ENCODE results near the gene SRSF7. TPM values are rescaled to one million over a fixed set of nuclear protein-coding genes. Genes with fewer than 3 reads are reported as not detected.

Gene SRSF7
- total and polyA plus RNA-seq, 10 donors: 94.9 to 214 (median 151) TPM

DNA sequence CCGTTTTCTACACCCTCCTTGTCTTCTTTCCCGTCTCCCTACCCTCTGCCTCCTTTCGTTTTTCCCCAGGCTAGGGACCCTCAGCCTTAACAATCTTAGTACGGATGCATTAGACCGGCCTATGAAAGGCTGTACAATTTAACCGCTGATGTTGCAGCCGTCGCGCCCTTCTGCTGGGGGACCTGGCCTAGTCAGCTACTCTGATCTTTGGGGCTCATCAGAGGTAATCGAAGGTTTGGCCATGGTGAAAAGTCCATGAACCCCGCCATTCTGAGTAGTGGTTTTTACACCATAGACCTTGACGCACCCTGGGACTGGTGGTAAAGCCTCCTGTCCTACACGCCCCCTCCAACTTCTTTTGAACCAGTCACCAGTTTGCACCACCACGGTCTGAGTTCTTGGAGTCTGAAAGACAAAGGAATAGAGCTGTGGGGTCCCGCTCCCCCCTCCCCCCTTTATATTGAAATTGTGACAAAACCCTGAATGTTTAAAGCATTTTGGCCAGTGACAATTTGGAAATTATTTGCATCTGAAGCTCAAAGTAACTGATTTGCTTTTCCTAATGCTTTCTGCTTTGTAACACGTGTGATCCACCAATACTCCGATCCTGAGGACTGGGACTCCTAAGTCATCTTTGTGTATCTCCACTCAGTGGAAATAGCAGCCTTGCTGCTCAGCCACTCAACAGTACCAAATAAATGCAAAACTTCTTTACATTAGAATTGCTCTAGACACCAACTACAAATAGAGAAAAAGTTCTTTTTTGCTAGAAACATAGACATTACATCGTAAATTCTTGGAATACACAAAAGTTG lies 642 bp upstream of the SRSF7 start:
- peak overlapping the region; percentile 10 to 94 (median 83) for H3K4me3 ChIP-seq
- no peaks in the 10 kb centered on the region for H3K27me3 ChIP-seq (replicated peaks in 1 of 7)
- H3K27ac ChIP-seq: peak overlapping the region; percentile 97 to 100 (median 99)
- H3K36me3 ChIP-seq: peaks cover 10 to 31% (median 24%) of the 10 kb centered on the region in 6 donors
- DNase-seq: no peak
- H3K9me3 ChIP-seq: no peaks in the 10 kb centered on the region
- H3K4me1 ChIP-seq: peaks cover 29 to 63% (median 53%) of the 10 kb centered on the region in 6 donors
- TF ChIP-seq POLR2A (IDR thresholded peaks at IDR 0.05) (no peak), POLR2AphosphoS5 (IDR thresholded peaks at IDR 0.05) (no peak)
- TF ChIP-seq, protein P1, sequence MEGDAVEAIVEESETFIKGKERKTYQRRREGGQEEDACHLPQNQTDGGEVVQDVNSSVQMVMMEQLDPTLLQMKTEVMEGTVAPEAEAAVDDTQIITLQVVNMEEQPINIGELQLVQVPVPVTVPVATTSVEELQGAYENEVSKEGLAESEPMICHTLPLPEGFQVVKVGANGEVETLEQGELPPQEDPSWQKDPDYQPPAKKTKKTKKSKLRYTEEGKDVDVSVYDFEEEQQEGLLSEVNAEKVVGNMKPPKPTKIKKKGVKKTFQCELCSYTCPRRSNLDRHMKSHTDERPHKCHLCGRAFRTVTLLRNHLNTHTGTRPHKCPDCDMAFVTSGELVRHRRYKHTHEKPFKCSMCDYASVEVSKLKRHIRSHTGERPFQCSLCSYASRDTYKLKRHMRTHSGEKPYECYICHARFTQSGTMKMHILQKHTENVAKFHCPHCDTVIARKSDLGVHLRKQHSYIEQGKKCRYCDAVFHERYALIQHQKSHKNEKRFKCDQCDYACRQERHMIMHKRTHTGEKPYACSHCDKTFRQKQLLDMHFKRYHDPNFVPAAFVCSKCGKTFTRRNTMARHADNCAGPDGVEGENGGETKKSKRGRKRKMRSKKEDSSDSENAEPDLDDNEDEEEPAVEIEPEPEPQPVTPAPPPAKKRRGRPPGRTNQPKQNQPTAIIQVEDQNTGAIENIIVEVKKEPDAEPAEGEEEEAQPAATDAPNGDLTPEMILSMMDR (IDR thresholded peaks at IDR 0.05 in 8 of 11, conservative IDR thresholded peaks at IDR 0.05 in 3 of 11): no peak
- WGBS, 5 donors: 30 to 38% (median 33%) methylated on average over 18 of the region's 18 CpGs
- intact Hi-C loops (cut with DNase I; ENCODE audit: low total_unique reads): no loop called here

DNA sequence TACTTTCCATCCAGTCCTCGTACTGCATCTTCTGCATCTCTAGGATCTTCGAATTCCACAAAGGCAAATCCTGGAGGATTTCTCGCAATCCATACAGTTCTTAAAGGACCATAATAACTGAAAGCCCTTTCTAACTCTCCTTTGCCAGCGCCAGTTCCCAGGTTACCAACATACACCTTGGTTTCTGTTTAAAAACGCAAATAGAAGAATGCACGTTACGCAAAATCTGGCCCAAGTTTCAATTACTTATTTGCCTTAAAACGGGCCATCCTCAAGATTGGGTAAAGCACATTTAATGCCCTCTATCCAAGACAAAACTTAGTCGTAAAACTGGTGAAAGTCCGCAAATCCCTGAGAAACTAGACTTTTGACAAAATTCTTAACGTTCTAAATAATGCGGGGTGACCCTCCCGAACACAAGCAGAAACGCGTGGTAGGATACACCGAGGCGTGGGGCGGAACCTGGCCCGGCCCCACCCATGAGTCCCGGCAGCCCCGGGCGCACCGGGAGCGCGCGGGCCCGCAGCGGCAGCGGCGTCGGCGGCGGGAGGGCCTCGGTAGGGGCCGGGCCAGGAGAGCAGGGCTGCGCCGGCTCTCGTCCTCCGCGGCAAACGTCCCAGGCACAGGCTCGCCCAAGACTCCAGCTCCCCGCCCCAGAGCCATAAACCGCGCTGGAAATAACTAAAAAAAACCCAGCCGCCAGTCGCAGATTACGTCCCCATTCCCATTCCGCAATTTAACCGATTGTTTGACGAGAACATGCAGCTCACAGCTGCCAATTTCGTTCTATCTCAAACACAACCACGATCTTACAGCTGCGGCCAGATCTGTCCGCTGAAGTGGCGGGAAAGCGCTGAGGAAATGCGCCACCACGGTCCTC lies 910 bp downstream of the SRSF7 start:
- intact Hi-C loops (cut with DNase I; ENCODE audit: low total_unique reads): no loop called here
- TF ChIP-seq POLR2AphosphoS5 (IDR thresholded peaks at IDR 0.05) (peak in 2 of 3 donors; percentile 50 to 67), POLR2A (IDR thresholded peaks at IDR 0.05) (peak in 2 of 3 donors; percentile 45 to 72)
- TF ChIP-seq, protein P1 (IDR thresholded peaks at IDR 0.05 in 8 of 11, conservative IDR thresholded peaks at IDR 0.05 in 3 of 11): no peak
- Histone ChIP-seq H3K36me3 (peaks cover 10 to 46% (median 40%) of the 10 kb centered on the region in 6 donors), H3K27me3 (replicated peaks in 1 of 7) (no peaks in the 10 kb centered on the region), H3K9me3 (no peaks in the 10 kb centered on the region), H3K27ac (peak overlapping the region; percentile 97 to 100 (median 99)), H3K4me1 (peaks cover 35 to 79% (median 69%) of the 10 kb centered on the region in 6 donors), H3K4me3 (peak overlapping the region; percentile 68 to 94 (median 88))
- 0 to 1% (median 1%) methylated on average over 40 to 59 of the region's 59 CpGs for WGBS, 5 donors
- peak; percentile 92 for DNase-seq

DNA sequence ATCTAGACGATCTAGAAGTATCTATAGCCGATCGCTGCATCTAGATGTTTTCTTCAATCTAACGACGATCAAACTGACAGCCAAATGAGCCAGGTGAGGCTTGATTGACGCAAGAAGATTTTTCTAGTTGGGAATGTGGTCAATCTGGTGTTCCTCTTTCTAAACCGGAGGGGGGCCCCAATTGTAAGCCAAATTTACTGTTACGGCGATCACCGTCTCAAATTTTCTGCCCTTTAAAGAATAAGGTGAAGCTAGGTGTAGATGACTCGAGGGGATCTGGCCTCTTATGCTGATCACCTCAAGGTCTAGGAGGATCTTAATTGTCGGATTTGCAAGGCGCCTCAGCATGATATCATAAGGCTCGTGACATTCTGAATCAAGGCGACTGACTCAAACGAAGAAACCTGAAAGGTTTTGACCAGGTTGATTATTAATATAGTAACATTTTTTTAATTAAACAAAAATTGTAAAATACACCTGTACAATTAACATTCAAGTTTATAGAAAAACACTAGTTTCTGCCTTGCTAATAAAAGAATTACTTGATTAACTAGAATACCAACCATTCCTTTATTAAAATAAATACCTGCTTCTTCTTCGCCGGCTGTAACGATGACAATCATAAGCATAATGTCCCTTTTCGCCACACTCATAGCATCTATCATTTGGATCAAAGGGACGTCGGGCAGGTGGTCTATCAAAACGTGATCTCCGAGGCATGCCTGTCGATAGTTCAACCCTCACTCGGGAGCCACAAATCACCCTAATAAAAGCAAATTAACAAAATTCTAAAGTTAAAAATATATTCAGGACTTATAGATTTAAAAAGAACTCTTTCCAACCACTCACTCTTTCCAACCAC lies 2.0 kb downstream of the SRSF7 start:
- peak overlapping the region in 6 of 8 donors; percentile 37 to 100 (median 99) for H3K27ac ChIP-seq
- 50 to 69% (median 60%) methylated on average over 26 of the region's 26 CpGs for WGBS, 5 donors
- H3K9me3 ChIP-seq: no peaks in the 10 kb centered on the region
- H3K36me3 ChIP-seq: peaks cover 10 to 57% (median 50%) of the 10 kb centered on the region in 6 donors
- intact Hi-C loops (cut with DNase I; ENCODE audit: low total_unique reads): no loop called here
- H3K4me3 ChIP-seq: peak overlapping the region; percentile 68 to 94 (median 88)
- peaks cover 33 to 81% (median 67%) of the 10 kb centered on the region in 6 donors for H3K4me1 ChIP-seq
- no peak for TF ChIP-seq POLR2A (IDR thresholded peaks at IDR 0.05)
- TF ChIP-seq, protein P1 (IDR thresholded peaks at IDR 0.05 in 8 of 11, conservative IDR thresholded peaks at IDR 0.05 in 3 of 11): no peak
- TF ChIP-seq POLR2AphosphoS5 (IDR thresholded peaks at IDR 0.05): no peak
- no peaks in the 10 kb centered on the region for H3K27me3 ChIP-seq (replicated peaks in 1 of 7)
- no peak for DNase-seq

Data from spleen (tissue), 11 donors.